Measurements from ENCODE around the gene STK32C.
"Not testable (repeated sequence)": the region's sequence is repeated elsewhere in the genome, so short reads cannot be mapped to it uniquely, and the experiment has no call there.

STK32C gene

GRCh38 chr10:132232023-132232951 lies 75.5 kb downstream of the STK32C start:
- DNase-seq (ENCODE audit: low read depth in 2 of 2) = no peak

GRCh38 chr10:132231656-132232022 lies 76.1 kb downstream of the STK32C start:
- no peak for DNase-seq (ENCODE audit: low read depth in 2 of 2)

DNA sequence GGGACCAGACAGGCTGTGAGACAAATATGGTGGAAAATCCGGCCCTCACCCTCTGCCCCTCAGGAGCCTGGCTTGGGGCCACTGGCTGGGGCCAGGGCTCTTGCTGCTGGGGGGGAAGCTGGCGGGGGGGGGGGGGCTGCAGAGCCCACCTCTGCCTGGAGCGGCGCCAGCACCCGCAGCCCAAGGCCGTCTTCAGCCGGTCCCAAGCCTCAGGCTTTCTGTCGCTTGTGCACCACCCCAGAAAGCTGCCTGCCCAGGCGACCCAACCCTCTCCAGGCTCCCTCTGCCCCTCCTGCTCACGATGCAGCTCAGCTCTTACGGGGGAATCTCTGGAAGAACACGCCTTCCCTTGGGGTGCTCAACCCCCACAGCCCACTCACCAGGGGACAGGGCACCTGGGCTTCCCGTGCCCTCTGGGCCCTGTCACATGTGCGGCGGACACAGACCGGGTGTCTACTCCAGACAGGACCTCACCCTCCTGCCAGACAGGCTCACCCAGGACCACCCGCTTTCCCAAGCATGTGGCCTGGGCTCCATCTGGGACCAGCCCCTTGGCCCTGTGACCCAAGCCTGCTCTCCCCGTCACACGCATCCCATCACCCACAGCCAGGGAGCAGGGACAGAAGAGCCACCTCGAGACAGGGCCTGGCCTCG lies 77.1 kb downstream of the STK32C start:
- no peak for DNase-seq (ENCODE audit: low read depth in 2 of 2)

- peak in 1 of 2 donors; percentile 16 for DNase-seq (ENCODE audit: low read depth in 2 of 2)
Measured at GRCh38 chr10:132229834-132230556, 77.8 kb downstream of the STK32C start.

DNA sequence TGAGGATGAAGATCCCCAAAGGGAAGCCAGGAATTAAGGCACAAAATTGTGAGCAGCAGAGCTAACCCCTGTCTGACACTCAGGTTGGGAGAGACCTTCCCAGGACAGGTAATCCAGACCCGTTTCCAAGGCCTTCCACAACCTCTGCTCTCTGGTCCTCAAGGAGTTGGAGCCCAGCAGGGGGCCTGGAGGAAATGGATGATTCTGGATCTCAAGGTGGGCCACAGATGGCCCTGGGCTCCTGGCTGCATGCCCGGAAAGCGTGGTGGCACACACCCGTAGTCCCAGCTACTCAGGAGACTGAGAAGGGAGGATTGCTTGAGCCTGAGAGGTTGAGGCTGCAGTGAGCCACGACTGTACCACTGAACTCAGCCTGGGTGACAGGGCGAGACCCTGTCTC lies 78.7 kb downstream of the STK32C start:
- DNase-seq (ENCODE audit: low read depth in 2 of 2) = no peak

DNA sequence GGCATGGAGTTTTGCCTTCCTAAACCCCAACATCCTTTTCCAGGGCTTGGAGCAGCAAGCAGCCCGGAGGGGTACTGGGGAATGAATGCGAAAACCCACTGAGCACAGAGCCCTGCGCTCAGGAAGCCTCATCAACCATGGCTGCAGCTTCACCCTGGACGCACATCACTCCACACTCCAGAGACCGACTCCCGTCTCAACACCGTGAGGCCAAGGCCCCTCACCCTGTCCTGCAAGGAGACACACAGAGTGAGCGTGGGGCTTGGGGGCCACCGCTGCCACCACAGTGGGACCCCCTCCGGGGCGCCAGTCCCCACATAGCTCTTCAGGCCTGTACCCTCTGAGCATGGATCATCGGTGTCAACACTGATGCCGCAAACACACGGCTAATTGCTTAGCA lies 79.1 kb downstream of the STK32C start:
- DNase-seq (ENCODE audit: low read depth in 2 of 2) = no peak

DNA sequence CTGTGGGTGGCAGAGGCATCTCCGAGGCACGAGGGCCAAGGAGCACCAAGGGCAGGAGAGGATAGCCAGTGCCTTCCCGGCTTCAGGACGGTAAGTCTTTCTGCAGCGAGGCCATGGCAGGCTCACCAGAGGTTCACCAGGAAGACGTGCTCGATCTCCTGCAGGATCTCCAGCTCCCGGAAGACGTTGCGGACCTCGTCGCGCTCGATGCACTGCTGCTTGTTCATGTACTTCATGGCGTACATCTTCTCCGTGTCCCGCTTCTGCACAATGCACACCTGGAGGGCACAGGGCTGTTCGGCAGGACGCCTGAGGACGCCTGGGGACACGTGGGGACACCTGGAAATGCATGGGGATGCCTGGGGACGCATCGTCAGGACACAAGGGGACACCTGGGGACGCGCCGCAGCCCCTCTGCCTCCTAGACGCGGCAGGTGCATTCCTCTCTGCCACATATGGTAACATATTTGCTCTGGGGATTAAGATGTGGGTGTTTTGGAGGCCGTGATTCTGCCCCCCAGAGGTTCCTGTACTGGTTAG lies 79.8 kb downstream of the STK32C start:
- no peak for DNase-seq (ENCODE audit: low read depth in 2 of 2)

GRCh38 chr10:132226586-132227405 lies 81.0 kb downstream of the STK32C start:
- DNase-seq (ENCODE audit: low read depth in 2 of 2) = no peak

- no peak for DNase-seq (ENCODE audit: low read depth in 2 of 2)
Measured at GRCh38 chr10:132225849-132226205, 81.9 kb downstream of the STK32C start.

DNA sequence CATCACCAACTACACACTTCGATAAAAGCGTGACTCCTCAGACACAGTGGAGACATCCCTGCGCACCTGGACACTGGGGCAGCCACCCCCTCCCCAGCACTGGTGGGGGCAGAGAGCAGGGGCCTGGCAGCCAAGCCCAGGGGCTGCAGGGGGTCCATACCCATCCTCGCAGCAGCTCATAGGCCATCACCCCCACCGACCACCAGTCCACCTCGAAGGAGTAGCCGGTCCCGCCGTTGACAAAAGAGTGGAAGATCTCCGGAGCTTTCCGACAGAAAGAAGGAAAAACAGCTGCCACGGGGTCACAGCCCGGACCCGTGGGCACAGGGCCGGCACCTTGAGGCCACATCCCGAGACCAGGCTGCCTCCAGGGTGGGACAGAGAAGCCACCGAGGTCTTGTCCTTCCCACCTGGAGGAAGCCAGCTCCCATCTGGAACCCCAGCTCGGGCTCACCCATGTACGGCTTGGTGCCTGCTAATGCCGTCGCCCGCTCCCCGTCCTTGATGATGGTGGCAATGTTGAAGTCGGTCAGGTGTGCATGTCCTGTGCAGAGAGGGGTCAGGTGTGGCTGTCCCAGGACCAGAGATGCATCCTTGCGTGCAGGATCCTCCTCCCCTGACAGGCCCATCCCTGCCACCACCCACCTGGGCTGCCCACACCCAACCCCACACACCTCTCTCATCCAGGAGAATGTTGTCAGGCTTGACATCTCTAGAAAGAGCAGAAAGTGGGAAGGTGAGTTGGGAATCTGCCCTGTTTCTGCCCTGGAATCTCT lies 82.5 kb downstream of the STK32C start:
- no peak for DNase-seq (ENCODE audit: low read depth in 2 of 2)

DNA sequence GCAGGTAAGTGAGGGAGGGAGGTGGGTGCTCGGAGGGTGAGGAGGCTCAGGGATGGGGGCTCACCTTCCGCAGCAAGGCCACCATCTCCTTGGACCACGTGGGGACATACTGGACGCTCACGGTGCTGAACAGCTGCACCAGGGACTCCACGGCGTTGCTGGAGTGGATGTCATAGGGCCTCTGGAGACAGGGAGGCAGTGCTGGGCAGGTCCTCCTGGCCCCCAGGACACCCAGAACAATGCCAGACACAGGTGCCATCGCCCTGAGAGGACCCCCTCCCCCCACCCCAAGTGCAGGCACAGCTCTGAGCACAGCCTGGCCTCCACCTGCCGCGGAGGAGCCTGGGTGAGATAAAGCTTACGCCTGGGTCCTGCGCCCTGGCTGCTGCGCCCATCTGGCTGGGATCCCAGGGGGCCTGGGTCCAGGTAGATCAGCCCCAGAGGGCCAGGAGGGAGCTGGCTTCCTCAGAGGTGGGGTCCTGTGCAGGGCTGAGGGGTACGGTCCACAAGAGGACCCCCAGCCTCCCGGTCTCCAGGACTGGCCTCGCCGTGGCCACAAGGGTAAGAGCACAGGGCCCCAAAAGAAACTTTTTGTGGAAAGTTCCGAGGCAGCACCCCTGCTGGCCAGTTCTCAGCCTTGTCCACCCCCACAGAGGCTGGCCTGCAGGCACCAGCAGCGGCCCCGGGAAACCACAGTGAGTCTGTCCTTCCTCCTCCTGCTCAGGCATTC lies 83.2 kb downstream of the STK32C start:
- DNase-seq (ENCODE audit: low read depth in 2 of 2) = no peak

DNA sequence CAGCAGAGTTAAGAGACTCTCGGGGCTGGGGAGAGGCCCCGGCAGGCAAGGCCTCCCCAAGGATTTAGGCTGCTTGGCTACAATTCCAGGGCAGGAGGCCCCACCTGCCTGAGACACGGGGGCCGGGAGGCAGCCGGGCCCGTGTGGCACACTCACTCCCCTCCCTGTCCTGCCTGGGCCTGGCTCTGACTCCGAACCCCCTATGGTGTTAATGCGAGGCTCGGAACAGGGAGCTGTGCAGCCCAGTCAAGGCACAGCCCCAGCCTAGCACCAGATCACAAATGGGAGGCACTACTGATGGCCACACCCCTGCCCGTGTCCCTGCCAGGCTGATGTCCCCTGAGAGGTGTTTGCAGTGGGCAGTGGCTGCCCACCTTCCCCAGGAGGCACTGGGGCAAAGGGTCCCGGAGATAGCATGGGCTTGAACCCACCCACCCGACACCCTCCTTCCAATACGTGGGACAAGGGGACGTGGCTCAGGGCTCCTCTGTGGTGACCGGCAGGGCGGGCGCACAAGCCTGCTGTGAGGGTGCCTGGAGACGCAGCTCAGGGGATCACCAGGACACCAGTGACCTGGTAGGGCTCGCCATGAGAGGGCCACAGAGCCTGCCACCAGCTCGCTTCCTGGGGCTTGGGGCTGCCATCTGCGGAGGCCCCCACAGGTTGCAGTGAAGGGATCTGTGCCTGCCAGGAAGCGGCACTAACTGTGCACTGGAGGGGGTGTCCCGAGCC lies 84.0 kb downstream of the STK32C start:
- no peak for DNase-seq (ENCODE audit: low read depth in 2 of 2)

GRCh38 chr10:132223156-132223590 lies 84.6 kb downstream of the STK32C start:
- DNase-seq (ENCODE audit: low read depth in 2 of 2) = peak; percentile 36 to 52

DNA sequence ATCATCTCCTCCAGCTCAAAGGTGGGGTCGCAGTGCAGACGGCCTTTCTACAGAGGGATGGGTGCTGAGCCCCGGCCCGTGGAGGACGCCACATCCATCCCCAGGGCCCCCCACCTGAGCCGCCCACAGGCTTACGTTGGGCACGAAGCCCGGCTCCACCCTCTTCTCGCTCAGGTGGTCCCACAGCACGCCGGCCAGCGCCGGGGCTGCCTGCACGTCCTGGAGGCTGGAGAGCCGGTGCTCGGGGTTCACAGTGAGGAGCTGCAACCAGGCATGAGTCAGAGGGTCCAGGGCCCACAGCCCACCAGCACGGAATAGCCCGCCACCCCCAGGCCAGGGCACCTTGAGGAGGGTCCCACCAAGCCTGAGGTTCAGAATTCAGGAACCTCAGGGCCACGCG lies 85.0 kb downstream of the STK32C start:
- no peak for DNase-seq (ENCODE audit: low read depth in 2 of 2)

GRCh38 chr10:132220996-132221395 lies 86.8 kb downstream of the STK32C start:
- not testable (repeated sequence) for DNase-seq (ENCODE audit: low read depth in 2 of 2)

DNA sequence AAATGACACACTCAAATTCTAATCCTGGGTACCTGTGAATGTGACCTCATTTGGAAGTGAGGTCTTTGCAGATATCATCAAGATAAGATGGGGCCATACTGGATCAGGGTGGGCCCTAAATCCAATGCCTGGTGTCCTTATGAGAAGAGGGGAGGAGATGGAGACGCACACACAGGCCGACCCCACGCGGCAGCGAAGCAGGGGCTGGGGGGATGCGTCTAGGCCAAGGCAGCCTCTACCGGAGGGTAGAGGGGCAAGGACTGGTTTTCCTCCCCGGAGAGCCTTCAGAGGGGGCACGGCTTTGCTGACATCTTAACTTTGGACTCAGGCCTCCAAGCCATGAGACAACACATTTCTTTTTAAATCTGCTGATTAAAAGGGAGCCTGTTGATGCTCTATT lies 87.7 kb downstream of the STK32C start:
- no peak for DNase-seq (ENCODE audit: low read depth in 2 of 2)

DNA sequence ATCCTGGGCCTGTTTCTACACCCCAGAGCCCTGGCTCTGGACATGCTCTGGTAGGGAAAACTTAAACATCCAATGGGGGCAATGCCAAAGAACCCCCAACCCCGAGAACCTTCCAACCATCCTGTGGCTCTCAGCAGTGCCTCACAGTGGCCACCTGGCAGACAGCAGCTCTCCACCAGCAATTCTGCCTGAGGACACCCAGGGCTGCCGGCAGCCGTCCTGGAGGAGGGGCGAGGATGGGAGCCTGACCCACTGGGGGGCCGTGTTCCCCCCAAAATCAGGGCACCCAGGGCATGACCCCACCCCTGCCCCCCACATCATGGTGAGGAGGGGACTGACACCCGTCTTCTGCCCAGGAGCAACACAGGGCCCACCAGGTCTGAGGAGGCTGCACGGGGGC lies 88.3 kb downstream of the STK32C start:
- no peak for DNase-seq (ENCODE audit: low read depth in 2 of 2)

- DNase-seq (ENCODE audit: low read depth in 2 of 2) = not testable (repeated sequence)
Measured at GRCh38 chr10:132216441-132216840, 91.3 kb downstream of the STK32C start.

GRCh38 chr10:132213917-132214316 lies 93.8 kb downstream of the STK32C start:
- no peak for DNase-seq (ENCODE audit: low read depth in 2 of 2)

Measured in stimulated activated CD8-positive, alpha-beta memory T cell treated with anti-CD3 and anti-CD28 coated beads, Interleukin-15, amount 100 ng/mL, for 48 hours (primary cell).